NB4 (cell line): ENCODE results near the gene C1QTNF3.

Source experiments
- DNase-seq: peaks from one replicate; pipeline ENCODE4 v3.0.0; 2010; ENCODE audit warnings: low read depth
- H3K4me3 ChIP-seq: one replicate; pipeline ENCODE4 v1.5.1; 2011; ENCODE audit warnings: mild to moderate bottlenecking, low read depth, low read length, moderate library complexity
- MYC ChIP-seq: IDR thresholded peaks from 2 replicates; pipeline ENCODE4 v1.6.1; 2011; ENCODE audit warnings: low read depth, low read length
- POLR2A ChIP-seq: IDR thresholded peaks from 2 replicates; pipeline ENCODE4 v1.6.1; 2011; ENCODE audit warnings: mild to moderate bottlenecking; ENCODE audit not compliant: insufficient read length; ENCODE audit errors: extremely low read depth
- TF ChIP-seq, protein P1 (sequence below): IDR thresholded peaks from 2 replicates; pipeline ENCODE4 v1.6.1; 2011; ENCODE audit warnings: low read depth, low read length
- TF ChIP-seq, protein P2 (sequence below): IDR thresholded peaks from one replicate; pipeline ENCODE4 v1.5.1; 2012; ENCODE audit warnings: low read depth, low read length

Gene C1QTNF3

DNA sequence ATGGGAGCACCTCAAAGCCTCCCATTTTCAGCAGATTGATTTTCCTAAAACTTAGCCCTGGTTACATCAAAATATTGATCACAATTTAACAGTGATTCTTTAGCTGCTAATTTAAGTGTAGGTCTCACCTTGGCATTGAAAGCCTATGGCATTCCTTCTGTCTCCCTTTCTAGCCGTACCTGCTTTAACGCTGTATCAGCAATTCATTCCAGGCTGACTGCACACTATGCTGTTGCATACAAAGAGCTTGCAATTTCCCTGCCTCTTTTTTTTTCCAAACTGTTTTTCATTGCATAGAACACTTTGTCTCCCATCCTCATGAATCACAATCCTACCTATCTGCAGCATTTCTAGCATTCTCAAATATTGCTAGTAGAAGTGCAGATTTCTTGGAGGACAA lies 26.3 kb downstream of the C1QTNF3 start:
- TF ChIP-seq, protein P1, sequence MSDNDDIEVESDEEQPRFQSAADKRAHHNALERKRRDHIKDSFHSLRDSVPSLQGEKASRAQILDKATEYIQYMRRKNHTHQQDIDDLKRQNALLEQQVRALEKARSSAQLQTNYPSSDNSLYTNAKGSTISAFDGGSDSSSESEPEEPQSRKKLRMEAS: no peak
- TF ChIP-seq MYC (no peak), POLR2A (no peak)
- TF ChIP-seq, protein P2, sequence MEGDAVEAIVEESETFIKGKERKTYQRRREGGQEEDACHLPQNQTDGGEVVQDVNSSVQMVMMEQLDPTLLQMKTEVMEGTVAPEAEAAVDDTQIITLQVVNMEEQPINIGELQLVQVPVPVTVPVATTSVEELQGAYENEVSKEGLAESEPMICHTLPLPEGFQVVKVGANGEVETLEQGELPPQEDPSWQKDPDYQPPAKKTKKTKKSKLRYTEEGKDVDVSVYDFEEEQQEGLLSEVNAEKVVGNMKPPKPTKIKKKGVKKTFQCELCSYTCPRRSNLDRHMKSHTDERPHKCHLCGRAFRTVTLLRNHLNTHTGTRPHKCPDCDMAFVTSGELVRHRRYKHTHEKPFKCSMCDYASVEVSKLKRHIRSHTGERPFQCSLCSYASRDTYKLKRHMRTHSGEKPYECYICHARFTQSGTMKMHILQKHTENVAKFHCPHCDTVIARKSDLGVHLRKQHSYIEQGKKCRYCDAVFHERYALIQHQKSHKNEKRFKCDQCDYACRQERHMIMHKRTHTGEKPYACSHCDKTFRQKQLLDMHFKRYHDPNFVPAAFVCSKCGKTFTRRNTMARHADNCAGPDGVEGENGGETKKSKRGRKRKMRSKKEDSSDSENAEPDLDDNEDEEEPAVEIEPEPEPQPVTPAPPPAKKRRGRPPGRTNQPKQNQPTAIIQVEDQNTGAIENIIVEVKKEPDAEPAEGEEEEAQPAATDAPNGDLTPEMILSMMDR: no peak
- no peak for DNase-seq
- H3K4me3 ChIP-seq: no peak overlapping the region

DNA sequence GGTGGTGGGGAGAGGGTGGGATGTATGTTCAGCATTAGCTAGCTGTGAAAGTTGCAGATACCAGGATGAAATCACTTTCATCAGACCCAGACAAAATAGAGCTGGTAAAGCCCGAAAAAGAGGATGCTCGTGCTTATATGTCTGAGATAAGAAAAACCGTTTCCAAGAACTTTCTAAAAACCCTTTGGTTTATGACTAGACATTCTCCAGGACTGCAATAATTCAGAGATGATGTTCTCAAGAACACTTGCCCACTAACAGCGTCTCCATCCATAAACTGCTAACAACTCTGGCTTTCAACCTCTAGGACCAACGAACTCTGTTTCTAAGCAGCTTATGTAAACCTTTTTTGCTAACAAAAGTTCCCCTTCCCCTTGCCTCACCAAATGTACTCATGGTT lies 26.8 kb downstream of the C1QTNF3 start:
- DNase-seq: no peak
- TF ChIP-seq POLR2A (no peak), MYC (no peak)
- TF ChIP-seq, protein P2: no peak
- TF ChIP-seq, protein P1: no peak
- H3K4me3 ChIP-seq: no peak overlapping the region

DNA sequence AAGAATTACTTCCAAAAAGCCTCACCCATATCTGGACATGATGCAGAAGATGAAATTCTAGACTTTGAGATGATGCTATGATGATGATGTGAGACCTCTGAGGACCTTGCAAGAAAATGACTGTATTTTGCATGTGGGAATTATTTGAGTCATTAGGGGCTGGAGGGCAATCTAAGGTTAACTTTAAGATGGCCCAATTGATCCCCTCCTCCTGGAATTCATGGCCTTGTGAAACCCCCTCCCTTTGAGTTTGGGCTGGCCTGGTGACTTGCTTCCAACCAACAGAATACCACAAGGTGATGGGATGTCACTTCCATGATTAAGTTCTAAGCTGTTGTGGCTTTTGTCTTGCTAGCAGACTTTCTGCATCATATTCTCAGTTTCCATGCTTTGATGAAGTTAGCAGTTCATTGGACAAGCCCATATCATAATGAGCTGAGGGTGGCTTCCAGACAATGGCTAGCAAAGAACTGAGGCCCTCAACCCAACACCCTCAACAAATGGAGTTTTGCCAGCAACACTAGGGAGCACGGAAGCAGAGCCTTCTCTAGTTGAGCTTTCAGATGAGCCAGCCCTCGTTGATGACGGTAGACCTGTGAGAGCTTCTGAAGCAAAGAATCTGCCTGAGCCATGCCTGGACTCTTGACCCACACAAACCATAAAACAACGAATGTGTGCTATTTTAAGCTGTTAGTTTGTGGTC lies 27.7 kb downstream of the C1QTNF3 start:
- H3K4me3 ChIP-seq: no peak overlapping the region
- TF ChIP-seq POLR2A (no peak), MYC (no peak)
- TF ChIP-seq, protein P2: no peak
- TF ChIP-seq, protein P1: no peak
- no peak for DNase-seq

DNA sequence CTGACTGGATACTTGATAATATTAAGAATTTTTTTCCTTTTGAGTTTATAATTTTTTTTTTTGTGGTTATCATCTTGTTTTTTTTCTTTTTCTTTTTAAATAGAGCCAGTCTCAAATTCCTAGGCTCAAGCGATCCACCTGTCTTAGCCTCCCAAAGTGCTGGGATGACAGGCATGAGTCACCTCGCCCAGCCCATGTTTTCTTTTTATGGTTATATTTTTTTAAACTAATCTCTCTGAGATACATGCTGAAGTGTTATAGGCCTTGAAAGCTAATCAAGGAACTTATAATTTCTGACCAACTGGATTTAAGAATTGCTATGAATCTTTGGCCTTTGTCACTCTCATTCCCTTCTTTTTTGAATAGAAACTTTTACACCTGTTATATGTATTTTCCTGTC lies 28.4 kb downstream of the C1QTNF3 start:
- no peak for TF ChIP-seq MYC
- TF ChIP-seq, protein P2: no peak
- TF ChIP-seq POLR2A: no peak
- TF ChIP-seq, protein P1: no peak
- H3K4me3 ChIP-seq: no peak overlapping the region
- DNase-seq: no peak

DNA sequence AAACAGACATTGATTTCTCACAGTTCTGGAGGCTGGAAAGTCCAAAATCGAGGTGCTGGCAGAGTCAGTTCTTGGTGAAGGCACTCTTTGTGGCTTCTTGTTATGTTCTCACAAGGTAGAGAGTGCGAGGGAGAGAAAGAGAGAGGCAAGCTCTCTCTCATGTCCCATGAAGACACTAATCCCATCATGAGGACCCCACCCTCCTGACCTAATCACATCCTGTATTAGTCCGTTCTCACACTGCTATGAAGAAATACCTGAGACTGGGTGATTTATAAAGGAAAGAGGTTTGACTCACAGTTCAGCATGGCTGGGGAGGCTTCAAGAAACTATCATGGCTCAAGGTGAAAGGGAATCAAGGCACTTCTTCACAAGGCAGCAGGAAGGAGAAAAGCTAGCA lies 29.5 kb downstream of the C1QTNF3 start:
- no peak overlapping the region for H3K4me3 ChIP-seq
- TF ChIP-seq, protein P1: no peak
- no peak for TF ChIP-seq MYC
- TF ChIP-seq, protein P2: no peak
- no peak for TF ChIP-seq POLR2A
- DNase-seq: no peak
